T-cell (primary cell): Measurements from ENCODE around the gene IFNAR1. TPM values are rescaled to one million over a fixed set of nuclear protein-coding genes. Genes with fewer than 3 reads are reported as not detected.
A peak's percentile ranks its signal among the peaks of the same experiment; 100 is the strongest.

Source experiments
- ATAC-seq, 4 experiments: fragments of 200-7000 bp in 3 of 4; fragments of 150-1000 bp in 1 of 4; cut with Tn5 transposase; replicated peaks in 1 of 4; 1 replicate in 3 of 4; 2 replicates in 1 of 4; pipeline ENCODE4 v1.10.0; 2021; ENCODE audit warnings: moderate library complexity in 3 of 4, mild to moderate bottlenecking in 2 of 4, moderate number of reproducible peaks in 1 of 4
- CTCF ChIA-PET, 2 donors: fragments of 300-600 bp; sonication (Branson Sonifier 250); formaldehyde crosslinking; loops; one replicate each; lab custom pipeline; 2022; ENCODE audit warnings: antibody characterized with exemption in 2 of 2; lab: Charles Lee
- POLR2A ChIA-PET, 2 donors: fragments of 300-600 bp; sonication (Branson Sonifier 250); formaldehyde crosslinking; loops; one replicate each; lab custom pipeline; 2022; ENCODE audit warnings: antibody characterized with exemption in 2 of 2; lab: Charles Lee
- DNase-seq, 35 experiments: peaks; one replicate each; pipeline versions ENCODE4 v3.0.0 to v3.0.0-alpha.2; 2013 to 2023
- H3K27ac ChIP-seq: one replicate; pipeline ENCODE4 v1.5.1; 2013; ENCODE audit warnings: low read length
- H3K27me3 ChIP-seq, 2 experiments: replicated peaks in 1 of 2; 1 replicate in 1 of 2; 2 replicates in 1 of 2; pipeline versions ENCODE4 v1.6.1 to v1.7.0; 2013; ENCODE audit warnings: low read length in 1 of 2, mixed read lengths in 1 of 2; ENCODE audit not compliant: control insufficient read depth in 2 of 2, insufficient read depth in 2 of 2; ENCODE audit errors: extremely low read depth in 1 of 2
- H3K36me3 ChIP-seq, 2 donors: 1 replicate in 1 of 2; 2 replicates in 1 of 2; pipeline versions ENCODE4 v1.6.1 to v1.7.0; 2013; ENCODE audit warnings: low read length in 1 of 2; ENCODE audit not compliant: control insufficient read depth in 2 of 2, insufficient read depth in 1 of 2; ENCODE audit errors: extremely low read depth in 1 of 2
- H3K4me1 ChIP-seq, 2 experiments: 1 replicate in 1 of 2; 2 replicates in 1 of 2; pipeline versions ENCODE4 v1.6.1 to v1.7.0; 2013; ENCODE audit warnings: low read length in 2 of 2, mixed read lengths in 1 of 2; ENCODE audit not compliant: insufficient read depth in 2 of 2, control insufficient read depth in 1 of 2; ENCODE audit errors: extremely low read depth in 1 of 2
- H3K4me3 ChIP-seq, 2 donors: 1 replicate in 1 of 2; 2 replicates in 1 of 2; pipeline versions ENCODE4 v1.5.1 to v1.7.0; 2013; ENCODE audit warnings: mild to moderate bottlenecking in 2 of 2, low read length in 1 of 2, moderate library complexity in 1 of 2; ENCODE audit not compliant: control insufficient read depth in 1 of 2; ENCODE audit errors: extremely low read depth in 1 of 2
- H3K9me3 ChIP-seq: 2 replicates; pipeline ENCODE4 v1.7.0; 2013
- H3K27ac Mint-ChIP-seq, 2 donors: one replicate each; pipeline ENCODE4 v1.8.0; 2020 to 2021; ENCODE audit warnings: mild to moderate bottlenecking in 2 of 2, mixed read lengths in 2 of 2
- H3K27me3 Mint-ChIP-seq, 2 donors: one replicate each; pipeline ENCODE4 v1.8.0; 2021 to 2022; ENCODE audit warnings: mixed read lengths in 2 of 2
- H3K36me3 Mint-ChIP-seq: one replicate; pipeline ENCODE4 v1.8.0; 2021; ENCODE audit warnings: mixed read lengths
- H3K4me1 Mint-ChIP-seq, 3 donors: one replicate each; pipeline ENCODE4 v1.8.0; 2020 to 2022; ENCODE audit warnings: mixed read lengths in 3 of 3, mild to moderate bottlenecking in 1 of 3
- H3K4me3 Mint-ChIP-seq, 3 donors: one replicate each; pipeline ENCODE4 v1.8.0; 2020 to 2022; ENCODE audit warnings: mild to moderate bottlenecking in 3 of 3, mixed read lengths in 3 of 3, moderate library complexity in 3 of 3
- H3K9me3 Mint-ChIP-seq, 3 donors: one replicate each; pipeline ENCODE4 v1.8.0; 2020 to 2022; ENCODE audit warnings: mixed read lengths in 3 of 3
- WGBS: methylation state at CpG from one replicate; pipeline ENCODE4 v1.1.5; 2013; ENCODE audit warnings: missing lambda C conversion rate; ENCODE audit not compliant: insufficient coverage; 5-methylcytosine and 5-hydroxymethylcytosine counted together
- total RNA-seq, 35 experiments: library from RNA in 6 of 35; stranded (reverse) in 6 of 35; fragments of 120-200 nt in 1 of 35; gene quantifications; one replicate each; pipeline versions ENCODE4 v1.2.1 to v1.2.4 and lab custom pipeline; 2013 to 2026

The IFNAR1 gene
- total RNA-seq, 5 donors from 2014 or later (not counting 1 experiment from before 2014, with no cell fraction given), result 22.1 to 51.1 (median 45.6) TPM

GRCh38 chr21:33403128-33403785 is 78.5 kb downstream of the IFNAR1 start, which contains the start of gene IFNGR2:
Gene IFNGR2 (plus strand): TSS chr21:33403413. CDS start chr21:33403544, 131 bp downstream.
- WGBS, result under 1% methylated on average over 89 of the region's 89 CpGs
- no peaks in the 10 kb centered on the region for H3K9me3 Mint-ChIP-seq
- peaks cover 48 to 53% (median 51%) of the 10 kb centered on the region in 3 donors for H3K4me1 Mint-ChIP-seq
- peaks cover 0 to 4% of the 10 kb centered on the region in 2 donors for H3K27me3 Mint-ChIP-seq
- Histone ChIP-seq H3K36me3 (no peaks in the 10 kb centered on the region), H3K4me3 (peak within 1 kb of the TSS; percentile 65 to 81), H3K9me3 (no peaks in the 10 kb centered on the region), H3K4me1 (peaks cover 13 to 40% of the 10 kb centered on the region in 2 experiments), H3K27me3 (peaks cover 0 to 25% of the 10 kb centered on the region in 2 experiments), H3K27ac (peak within 1 kb of the TSS; percentile 32)
- peak within 1 kb of the TSS; percentile 94 for H3K27ac Mint-ChIP-seq
- peak within 1 kb of the TSS; percentile 92 to 94 (median 94) for H3K4me3 Mint-ChIP-seq
- ChIA-PET POLR2A (no interaction called here), CTCF (interaction anchor here in 1 of 2 donors (1.1 kb wide), 1 partner anchor 19 kb away, joined by 6 read pairs; no protein-coding TSS in a partner anchor)
- DNase-seq (peak in 27 of 35 experiments; percentile 15 to 63 (median 32)), ATAC-seq (peak; percentile 71 to 80 (median 72))
- H3K36me3 Mint-ChIP-seq, result peaks cover under 1% of the 10 kb centered on the region

GRCh38 chr21:33403786-33404585 is 79.2 kb downstream of the IFNAR1 start:
- Mint-ChIP-seq H3K9me3 (no peaks in the 10 kb centered on the region), H3K36me3 (peaks cover 4% of the 10 kb centered on the region), H3K27me3 (peaks cover 0 to 4% of the 10 kb centered on the region in 2 donors), H3K4me3 (peak overlapping the region; percentile 92 to 94 (median 94)), H3K27ac (peak overlapping the region; percentile 94), H3K4me1 (peaks cover 52 to 57% (median 57%) of the 10 kb centered on the region in 3 donors)
- DNase-seq, result peak in 12 of 35 experiments; percentile 2 to 44 (median 23)
- peaks cover 0 to 21% of the 10 kb centered on the region in 2 experiments for H3K27me3 ChIP-seq
- H3K4me1 ChIP-seq, result peaks cover 13 to 40% of the 10 kb centered on the region in 2 experiments
- WGBS, result 9% methylated on average over 45 of the region's 47 CpGs
- ChIA-PET CTCF (interaction anchor here in 1 of 2 donors (1.2 kb wide), 1 partner anchor 41 kb away, joined by 4 read pairs; no protein-coding TSS in a partner anchor), POLR2A (interaction anchor here in 1 of 2 donors (0.6 kb wide), 1 partner anchor 79 kb away, joined by 12 read pairs; the partner anchor contains the start of gene IFNAR1)
- H3K4me3 ChIP-seq, result peak overlapping the region; percentile 65 to 81
- H3K27ac ChIP-seq, result peak overlapping the region; percentile 32
- no peaks in the 10 kb centered on the region for H3K9me3 ChIP-seq
- peak; percentile 25 to 45 (median 38) for ATAC-seq
- no peaks in the 10 kb centered on the region for H3K36me3 ChIP-seq

GRCh38 chr21:33406493-33406892 is 81.7 kb downstream of the IFNAR1 start:
- H3K27ac Mint-ChIP-seq, result peak overlapping the region; percentile 94

More at GRCh38 chr21:33406493-33406892, 81.7 kb downstream of the IFNAR1 start:
- CTCF ChIA-PET, result interaction anchor here in 1 of 2 donors (0.6 to 2.4 kb wide), 2 partner anchors 45 to 210 kb away, joined by 5 to 9 read pairs; no protein-coding TSS in a partner anchor
- ATAC-seq (no peak), DNase-seq (no peak)
- H3K4me1 ChIP-seq, result peaks cover 13 to 40% of the 10 kb centered on the region in 2 experiments
- no peak overlapping the region for H3K27ac ChIP-seq
- H3K4me3 ChIP-seq, result no peak overlapping the region
- peaks cover 12% of the 10 kb centered on the region for H3K36me3 Mint-ChIP-seq
- H3K27me3 Mint-ChIP-seq, result peaks cover 0 to 4% of the 10 kb centered on the region in 2 donors
- peaks cover 0 to 9% of the 10 kb centered on the region in 2 donors for H3K36me3 ChIP-seq
- peak overlapping the region in 1 of 3 donors; percentile 92 for H3K4me3 Mint-ChIP-seq
- no peaks in the 10 kb centered on the region for H3K9me3 Mint-ChIP-seq
- peaks cover 56 to 63% (median 62%) of the 10 kb centered on the region in 3 donors for H3K4me1 Mint-ChIP-seq
- peaks cover 0 to 26% of the 10 kb centered on the region in 2 experiments for H3K27me3 ChIP-seq
- H3K9me3 ChIP-seq, result no peaks in the 10 kb centered on the region
- POLR2A ChIA-PET, result interaction anchor here in 1 of 2 donors (0.7 to 1.4 kb wide), 3 partner anchors 15 to 44 kb away, joined by 4 to 6 read pairs (median 5); no protein-coding TSS in a partner anchor
- WGBS, result 80% methylated on average over 1 of the region's 5 CpGs

Other genes starting within 250 kb of the IFNAR1 start
- gene IFNAR2, start 95.0 kb upstream of the IFNAR1 start, total RNA-seq, result 10 to 100 TPM; 43.7 to 80.1 (median 71.6) TPM
- gene IL10RB, start 58.6 kb upstream of the IFNAR1 start, total RNA-seq, result 10 to 100 TPM; 19.5 to 29.6 (median 25.6) TPM
- 10 to 100 TPM; 14.2 to 28.3 (median 22.5) TPM for gene IFNGR2, start 78.4 kb downstream of the IFNAR1 start, total RNA-seq
- gene TMEM50B, start 155.0 kb downstream of the IFNAR1 start, total RNA-seq, result 10 to 100 TPM; 47.0 to 98.9 (median 73.4) TPM
- gene DNAJC28, start 166.7 kb downstream of the IFNAR1 start, total RNA-seq, result 1 to 10 TPM in 1 of 5 donors, under 1 TPM in 3, not detected in 1; 0.53 to 1.2 (median 0.75) TPM
- gene GART, start 217.1 kb downstream of the IFNAR1 start, total RNA-seq, result 10 to 100 TPM; 37.6 to 97.4 (median 84.6) TPM
- gene SON, start 218.1 kb downstream of the IFNAR1 start, total RNA-seq, result 100 to 1,000 TPM; 360 to 418 (median 374) TPM